ENCODE data around the gene KIAA1614.
"Not testable (repeated sequence)": the region's sequence is repeated elsewhere in the genome, so short reads cannot be mapped to it uniquely, and the experiment has no call there.

The KIAA1614 gene

GRCh38 chr1:180966312-180966711, 53.6 kb downstream of the KIAA1614 start:
- no peak for DNase-seq (ENCODE audit: low spot score)

DNA sequence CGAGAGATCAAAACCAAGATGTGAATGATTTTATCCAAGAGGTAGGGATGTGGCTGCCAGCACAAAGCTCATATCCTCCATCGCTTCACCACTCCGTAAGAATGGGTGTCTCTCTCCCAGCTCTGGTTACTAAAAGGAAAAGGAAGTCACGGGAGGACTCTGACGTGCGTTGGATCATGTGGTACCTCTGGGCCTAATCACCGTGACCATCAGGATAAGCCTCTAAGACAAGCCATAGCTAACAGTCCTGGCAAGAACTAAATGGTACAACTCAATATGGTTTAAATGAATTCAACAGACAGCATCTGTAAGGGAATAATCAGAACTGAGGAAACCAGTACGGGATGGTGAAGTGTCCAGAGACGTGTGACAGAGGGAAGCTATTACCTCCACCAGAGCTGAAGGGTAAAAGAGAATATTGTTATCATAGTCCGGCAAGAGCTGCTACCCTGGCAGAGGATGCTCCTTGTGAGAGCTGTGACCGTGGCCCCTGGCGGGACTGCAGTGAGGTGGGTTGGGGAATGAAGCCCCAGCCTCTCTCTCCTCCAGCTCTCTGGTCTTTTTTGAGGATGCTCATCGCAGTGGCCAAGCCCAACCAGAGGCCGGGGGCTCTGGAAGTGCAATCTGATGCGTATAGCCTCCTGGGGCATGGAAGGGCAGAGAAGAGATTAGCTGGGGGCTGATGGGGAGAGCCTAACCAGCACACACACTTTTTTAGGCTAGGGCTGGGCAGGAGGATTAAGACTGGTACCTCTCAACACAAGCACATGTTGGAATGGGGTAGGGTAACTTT, 54.2 kb downstream of the KIAA1614 start:
- DNase-seq (ENCODE audit: low spot score) = no peak

GRCh38 chr1:180967558-180967957, 54.9 kb downstream of the KIAA1614 start:
- no peak for DNase-seq (ENCODE audit: low spot score)

- DNase-seq (ENCODE audit: low spot score) = not testable (repeated sequence)
Observed at GRCh38 chr1:180968834-180969233, 56.1 kb downstream of the KIAA1614 start.

- no peak for DNase-seq (ENCODE audit: low spot score)
Observed at GRCh38 chr1:180969434-180969833, 56.7 kb downstream of the KIAA1614 start.

DNA sequence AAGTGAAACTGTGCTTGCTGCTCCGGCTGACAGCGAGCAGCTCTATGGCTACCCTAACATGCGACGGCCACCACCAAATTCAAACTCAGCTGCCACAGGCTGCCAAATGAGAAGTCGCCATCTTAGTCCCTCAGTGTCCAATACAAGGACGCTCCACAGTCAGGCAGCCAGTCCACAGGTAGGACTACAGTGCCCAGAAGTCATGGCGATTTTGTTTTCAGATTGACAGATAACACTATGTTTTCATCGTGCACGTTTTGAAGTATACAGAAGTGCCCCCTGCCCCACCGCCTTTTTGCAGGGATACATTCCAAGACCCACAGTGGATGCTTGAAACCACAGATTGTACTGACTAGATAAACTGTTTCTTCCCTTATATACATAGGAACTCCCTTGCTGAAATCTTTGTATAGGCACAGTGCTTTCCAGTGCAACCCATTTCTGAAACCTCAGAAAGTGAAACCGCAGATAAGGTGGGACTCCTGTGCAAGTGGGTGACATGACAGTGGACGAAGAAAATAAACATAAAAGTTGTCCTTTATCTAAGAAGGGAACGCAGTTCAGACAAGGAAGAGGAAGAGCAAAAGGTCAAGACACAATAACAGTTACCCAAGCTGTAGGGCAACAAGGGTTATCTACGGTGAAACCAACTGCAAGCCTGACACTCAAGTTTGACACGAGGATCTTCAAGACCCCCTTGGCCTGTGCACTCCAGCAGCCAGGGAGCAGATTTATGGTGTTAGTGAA, 57.8 kb downstream of the KIAA1614 start:
- DNase-seq (ENCODE audit: low spot score) = no peak

- DNase-seq (ENCODE audit: low spot score) = no peak
Observed at GRCh38 chr1:180971273-180971997, 58.7 kb downstream of the KIAA1614 start.

GRCh38 chr1:180973369-180973768, 60.7 kb downstream of the KIAA1614 start:
- no peak for DNase-seq (ENCODE audit: low spot score)

- peak; percentile 88 for DNase-seq (ENCODE audit: low spot score)
Observed at GRCh38 chr1:180974236-180974635, 61.5 kb downstream of the KIAA1614 start.

DNA sequence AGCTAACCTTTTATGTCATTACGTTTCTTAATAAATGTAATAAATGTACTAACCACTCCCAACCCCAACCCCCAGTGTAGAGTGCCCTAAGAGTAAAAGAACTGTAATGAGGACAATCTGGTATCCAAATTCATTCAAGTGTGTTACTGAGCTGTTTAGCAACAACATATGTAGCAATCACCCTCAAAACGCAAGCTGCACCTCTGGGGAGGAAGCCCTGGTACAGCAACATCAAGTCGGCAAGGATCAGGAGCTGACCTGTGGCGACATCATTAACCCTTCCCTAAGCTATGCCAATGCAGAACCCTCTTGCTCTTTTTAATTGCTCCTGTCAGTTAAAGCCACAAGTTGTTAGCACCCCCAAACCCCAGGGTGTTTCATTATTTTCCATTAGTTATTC, 62.9 kb downstream of the KIAA1614 start:
- DNase-seq (ENCODE audit: low spot score) = no peak

DNA sequence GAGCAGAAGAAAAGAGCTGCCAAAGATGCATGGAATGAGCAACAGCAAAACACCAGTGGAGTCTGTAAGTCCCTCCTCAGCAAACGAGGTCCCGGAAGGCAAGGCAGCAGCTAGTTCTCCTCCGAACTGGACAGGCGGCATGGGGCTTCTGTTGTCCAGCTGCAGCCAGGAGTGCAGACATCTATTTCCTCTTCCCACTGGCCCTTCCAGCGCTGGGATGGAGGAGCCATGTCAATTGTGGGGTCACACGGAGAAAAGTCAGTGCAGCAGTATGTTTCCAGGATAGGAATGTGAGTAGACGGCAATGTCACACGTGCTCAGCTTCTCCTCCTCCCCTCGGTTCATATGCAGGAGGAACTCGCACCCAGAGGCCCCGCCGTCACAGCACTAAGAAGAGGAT, 63.5 kb downstream of the KIAA1614 start:
- no peak for DNase-seq (ENCODE audit: low spot score)

DNA sequence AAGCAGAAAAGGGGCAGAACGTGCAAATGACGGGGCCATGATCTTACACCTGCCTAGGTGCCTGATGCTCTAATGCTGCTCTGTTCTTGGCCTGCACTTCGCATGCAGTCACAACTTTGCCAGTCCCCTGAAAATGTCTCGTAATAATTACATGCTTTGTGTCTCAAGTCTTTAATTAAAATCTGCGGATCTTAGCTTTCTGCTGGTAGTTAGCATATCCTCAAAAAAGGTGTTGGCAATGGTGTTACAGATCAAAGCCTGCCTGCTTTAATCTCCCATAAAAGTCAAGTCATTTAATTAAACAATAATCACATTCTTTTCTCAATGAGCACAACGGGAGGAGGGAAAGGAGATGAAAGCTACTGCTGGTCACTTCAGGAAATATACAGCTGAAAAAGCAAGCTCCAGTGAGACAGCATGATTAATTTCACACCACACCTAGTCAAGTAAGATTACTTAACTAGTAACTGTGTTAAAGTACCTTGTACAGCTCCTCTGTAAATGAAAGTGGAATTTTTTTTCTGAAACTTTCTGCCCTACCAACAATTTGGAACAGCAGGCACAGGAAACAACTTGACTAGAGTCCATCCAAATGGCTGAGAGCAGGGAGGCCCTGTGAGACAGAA, 64.1 kb downstream of the KIAA1614 start:
- DNase-seq (ENCODE audit: low spot score) = no peak

DNA sequence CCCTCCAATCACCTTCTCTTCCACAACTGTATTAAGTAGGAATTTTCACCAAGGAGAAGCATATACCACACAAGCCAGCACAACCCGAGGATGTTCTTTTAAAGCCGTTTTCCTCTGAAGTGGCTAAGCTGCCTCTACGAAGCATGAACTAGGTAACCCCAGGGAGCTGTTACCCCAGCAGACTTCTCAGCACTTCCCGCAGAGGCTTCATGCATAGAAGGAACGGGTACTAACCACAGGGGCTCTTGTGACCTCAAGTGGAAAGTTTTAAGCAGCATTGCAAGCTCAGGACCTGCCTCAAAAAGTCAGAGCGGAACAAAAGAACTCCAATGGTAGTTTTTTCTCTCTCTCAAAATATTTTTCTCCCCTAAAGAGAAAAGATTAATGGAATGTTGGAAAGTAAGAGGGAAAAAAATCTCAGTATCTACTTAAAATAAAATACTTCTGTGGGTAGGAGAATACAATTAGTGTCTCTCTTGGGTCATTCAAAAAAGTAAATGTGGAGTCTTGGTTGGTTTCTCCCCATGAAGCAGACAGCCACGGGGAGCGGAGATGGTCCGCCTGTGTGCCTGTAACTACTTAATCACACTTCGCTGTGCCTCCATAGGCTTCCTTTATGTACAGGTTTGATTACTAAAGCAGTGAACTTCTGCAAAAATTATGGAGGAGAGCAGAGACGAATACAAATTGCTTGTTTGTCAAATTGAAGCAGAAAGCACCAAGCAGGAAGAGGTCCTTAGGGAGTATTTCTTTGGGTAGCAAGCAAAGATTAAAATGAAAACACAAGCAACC, 69.1 kb downstream of the KIAA1614 start:
- DNase-seq (ENCODE audit: low spot score) = no peak

DNA sequence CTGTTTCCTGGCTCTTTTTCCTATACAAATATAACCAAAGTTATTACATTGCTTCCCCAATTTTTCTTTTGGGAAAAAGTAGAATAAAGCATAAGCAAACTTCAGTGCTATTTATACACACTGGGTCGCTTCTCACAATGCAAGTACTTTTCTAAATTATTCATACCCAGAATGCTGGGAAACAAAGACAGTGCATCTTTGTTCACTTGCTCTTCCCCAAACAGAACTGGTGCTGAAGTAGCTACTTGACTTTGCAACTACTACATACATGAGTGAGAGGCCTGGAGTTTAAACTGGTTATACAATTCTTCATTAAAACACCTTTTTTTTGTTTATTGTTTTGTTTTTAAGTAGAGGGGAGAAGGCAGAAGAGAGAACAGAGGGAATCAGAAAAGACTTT, 69.7 kb downstream of the KIAA1614 start:
- DNase-seq (ENCODE audit: low spot score) = peak; percentile 67

DNA sequence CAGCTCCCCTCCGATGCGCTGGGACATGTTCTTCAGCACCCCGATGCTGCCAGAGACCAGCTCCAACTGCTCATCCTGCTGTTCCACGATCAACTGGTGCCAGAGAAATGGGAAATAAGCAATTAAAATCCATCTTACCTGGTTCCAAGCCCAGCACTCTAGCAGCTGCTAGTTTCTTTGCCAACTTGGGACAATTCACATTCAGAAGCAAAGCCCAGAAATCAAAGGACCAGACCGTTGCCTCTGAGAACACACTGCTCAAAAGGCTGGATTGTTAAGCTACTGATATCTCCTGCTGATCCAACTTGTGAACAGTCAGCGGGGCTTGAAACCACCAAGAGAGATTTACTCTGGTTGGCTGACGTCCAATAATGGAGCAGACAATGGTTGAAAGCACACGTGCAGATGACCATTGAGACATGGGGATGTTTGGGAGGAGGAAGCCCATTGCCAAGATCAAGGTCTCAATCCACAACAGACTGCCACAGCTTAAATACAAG, 75.6 kb downstream of the KIAA1614 start:
- peak; percentile 29 for DNase-seq (ENCODE audit: low spot score)

- peak; percentile 27 for DNase-seq (ENCODE audit: low spot score)
Observed at GRCh38 chr1:180994262-180994661, 81.6 kb downstream of the KIAA1614 start.

DNA sequence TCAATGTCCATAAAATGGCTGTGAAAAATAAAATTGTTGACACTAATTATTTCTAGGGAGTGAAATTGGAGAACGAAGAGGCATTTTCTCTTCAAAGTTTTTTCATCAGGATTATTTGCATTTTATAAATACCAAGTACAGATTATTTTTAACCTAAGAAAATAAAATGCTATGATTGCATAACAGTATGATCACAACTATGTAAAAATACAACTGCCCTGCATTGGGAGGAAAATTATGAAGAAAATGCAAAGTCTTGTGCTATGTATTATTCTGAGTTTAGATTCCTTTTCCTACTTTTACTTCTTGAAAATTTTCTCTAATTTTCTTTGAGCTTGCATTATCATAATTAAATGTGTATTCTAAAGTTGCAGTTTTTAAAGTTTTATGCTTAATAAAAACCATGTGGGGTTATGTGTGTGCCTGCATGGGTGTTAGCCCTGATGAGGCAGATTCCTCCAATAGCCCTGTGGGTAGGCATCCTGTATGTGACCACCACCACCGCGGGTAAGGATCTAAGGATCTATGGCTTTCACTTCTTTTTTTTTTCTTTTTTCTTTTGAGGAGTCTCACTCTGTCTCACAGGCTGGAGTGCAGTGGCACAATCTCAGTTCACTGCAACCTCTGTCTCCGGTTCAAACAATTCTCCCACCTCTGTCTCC, 85.3 kb downstream of the KIAA1614 start:
- DNase-seq (ENCODE audit: low spot score) = no peak

All from COLO829 (cell line).